GM18526 (cell line): ENCODE measurements around the gene ARSH.

Source experiments
- POLR2A ChIP-seq: IDR thresholded peaks from 3 replicates; pipeline ENCODE4 v1.6.1; 2011; ENCODE audit not compliant: insufficient read length; ENCODE audit errors: extremely low read depth

ARSH gene, protein sequence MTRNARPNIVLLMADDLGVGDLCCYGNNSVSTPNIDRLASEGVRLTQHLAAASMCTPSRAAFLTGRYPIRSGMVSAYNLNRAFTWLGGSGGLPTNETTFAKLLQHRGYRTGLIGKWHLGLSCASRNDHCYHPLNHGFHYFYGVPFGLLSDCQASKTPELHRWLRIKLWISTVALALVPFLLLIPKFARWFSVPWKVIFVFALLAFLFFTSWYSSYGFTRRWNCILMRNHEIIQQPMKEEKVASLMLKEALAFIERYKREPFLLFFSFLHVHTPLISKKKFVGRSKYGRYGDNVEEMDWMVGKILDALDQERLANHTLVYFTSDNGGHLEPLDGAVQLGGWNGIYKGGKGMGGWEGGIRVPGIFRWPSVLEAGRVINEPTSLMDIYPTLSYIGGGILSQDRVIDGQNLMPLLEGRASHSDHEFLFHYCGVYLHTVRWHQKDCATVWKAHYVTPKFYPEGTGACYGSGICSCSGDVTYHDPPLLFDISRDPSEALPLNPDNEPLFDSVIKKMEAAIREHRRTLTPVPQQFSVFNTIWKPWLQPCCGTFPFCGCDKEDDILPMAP

DNA sequence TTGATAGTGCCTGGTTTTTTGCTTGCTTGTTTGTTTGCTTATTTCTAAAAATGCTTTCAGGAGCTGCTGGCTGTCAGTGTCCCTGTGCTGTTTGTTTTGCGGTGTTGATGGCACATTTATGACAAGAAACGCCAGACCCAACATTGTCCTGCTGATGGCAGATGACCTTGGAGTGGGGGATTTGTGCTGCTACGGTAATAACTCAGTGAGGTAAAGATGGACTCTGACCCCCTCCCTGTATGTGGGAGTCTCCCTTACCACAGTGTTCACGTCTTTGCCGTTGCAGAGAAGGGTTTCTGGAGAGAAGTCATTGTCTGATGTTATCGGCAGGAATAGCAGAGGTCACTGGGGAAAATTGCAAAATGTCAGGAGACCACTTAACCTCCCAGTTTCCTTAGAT is at the start of gene ARSH:
Gene ARSH (plus strand): TSS at position 52 of the 400 bp plus-strand sequence. CDS start 67 bp downstream, at position 119.
- TF ChIP-seq POLR2A: no peak

DNA sequence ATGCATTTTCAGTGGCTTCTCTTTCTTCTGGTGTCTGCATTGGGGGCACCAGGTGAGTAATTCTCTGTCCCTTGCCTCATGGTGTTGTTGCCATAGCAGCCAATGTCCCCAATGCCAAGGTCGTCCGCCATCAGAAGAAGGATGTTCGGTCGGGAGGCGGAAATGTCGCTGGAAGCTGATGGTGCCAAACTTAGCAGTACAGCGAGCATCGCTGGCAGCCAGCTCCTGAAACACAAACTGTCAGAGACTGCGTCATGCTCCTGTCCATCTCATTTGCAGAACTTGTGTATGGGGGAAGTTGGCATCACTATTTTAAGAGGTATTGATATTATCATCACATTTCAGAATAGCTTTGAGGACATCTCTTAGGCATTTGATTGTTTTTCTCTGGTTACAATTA is 48.1 kb upstream of the ARSH start:
- TF ChIP-seq POLR2A: no peak

DNA sequence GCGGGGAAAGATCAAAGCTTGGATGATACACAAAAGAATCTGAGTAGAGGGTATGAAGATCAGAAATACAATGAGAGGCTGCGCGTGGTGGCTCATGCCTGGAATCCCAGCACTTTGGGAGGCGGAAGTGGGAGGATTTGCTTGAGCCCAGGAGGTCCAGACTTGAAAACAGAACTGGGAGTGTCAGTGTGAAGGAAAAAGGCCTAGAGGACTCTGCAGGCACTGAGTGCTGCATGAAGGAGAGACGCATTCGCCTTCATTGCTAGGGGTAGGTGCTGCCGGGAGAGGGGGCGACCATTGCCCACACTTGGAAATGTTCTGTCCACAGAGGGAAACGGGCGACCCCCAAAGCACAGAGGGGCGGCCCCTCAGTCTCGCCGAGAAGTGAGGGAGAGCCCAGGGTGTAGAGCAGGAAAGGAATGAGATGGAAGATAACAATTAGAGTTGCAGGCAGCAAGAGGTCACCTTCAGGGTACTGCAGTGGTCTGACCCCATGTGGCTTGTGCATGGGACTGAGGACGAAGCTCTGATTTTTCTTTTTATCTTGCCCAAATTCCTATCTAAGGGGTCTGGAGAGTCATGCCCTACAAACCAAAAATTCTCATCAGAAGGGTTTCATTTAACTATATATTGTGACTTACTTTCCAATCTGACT is 45.4 kb upstream of the ARSH start:
- TF ChIP-seq POLR2A: no peak

DNA sequence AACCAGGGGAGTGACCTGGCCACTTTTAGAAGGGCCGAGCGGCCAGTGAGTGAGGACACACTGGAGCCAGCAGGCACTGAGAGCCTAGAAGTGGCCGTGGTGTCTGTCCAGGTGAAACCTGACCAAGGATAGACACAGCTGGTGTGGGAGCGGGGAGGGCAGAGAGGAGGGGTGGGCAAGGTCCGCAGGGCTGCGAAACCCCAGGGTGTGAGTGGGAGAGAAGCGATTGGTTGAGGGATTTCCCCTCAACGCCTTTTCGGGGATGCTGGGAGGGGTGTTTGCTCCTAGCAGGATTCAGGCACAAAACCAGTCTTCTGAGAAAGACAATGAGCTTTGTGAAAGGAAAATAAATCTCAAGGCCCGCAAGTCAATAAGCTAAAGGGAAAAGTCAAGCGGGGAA is 44.0 kb upstream of the ARSH start:
- no peak for TF ChIP-seq POLR2A

DNA sequence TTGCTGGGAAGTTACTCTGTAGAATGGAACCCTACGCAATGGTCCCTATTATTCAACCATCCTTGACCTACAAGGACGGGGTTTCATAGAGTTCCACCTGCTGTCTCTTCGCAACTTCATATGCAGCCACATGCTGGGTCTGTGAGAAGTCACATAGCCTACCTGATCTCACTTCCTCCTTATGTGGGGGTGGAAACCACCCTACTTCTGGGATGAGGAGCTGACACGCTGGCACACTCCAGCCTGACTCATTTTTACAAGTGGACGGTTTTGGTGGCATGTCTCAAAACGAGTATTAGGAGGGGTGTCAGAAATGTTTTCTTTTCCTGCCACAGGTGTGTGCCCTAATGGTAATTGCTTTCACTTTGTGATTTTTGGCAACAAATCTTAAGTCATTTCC is 40.4 kb upstream of the ARSH start:
- no peak for TF ChIP-seq POLR2A

DNA sequence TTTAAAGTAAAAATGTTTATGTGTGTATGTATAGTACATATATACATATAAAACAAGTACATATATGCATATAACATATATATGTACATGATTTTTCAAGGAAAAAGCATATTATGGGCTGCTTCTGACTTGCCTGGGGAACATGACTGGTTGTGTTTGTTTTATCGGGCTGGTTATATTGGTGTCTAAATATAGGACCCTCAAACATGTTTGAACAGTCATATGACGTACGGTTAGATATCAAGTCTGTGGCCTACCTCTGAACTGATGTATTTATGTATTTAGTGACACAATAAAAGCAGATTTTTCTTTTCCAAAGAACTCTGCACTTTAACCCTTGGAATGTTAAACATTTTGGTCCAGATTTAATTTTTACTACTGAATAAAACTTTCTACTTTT is 39.3 kb upstream of the ARSH start:
- TF ChIP-seq POLR2A: no peak

DNA sequence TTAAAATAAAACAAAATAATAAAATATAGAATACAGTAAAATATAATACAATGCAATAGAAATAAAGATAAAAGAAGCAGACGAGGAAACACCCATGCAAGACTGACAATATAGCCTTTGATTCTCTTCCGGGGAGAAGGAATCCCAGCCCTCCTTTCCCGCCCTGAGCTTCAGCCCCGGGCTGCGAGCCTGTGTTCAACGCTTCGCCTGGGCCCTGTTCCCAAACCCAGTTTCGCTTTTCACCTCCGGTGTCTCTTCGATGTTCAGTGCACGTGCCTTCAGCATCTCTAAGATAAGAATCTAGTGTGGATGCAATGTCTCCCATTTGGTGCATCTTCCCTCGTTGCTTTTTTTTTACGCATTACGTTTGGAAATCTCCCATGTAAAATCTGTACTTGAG is 38.8 kb upstream of the ARSH start:
- TF ChIP-seq POLR2A: no peak

DNA sequence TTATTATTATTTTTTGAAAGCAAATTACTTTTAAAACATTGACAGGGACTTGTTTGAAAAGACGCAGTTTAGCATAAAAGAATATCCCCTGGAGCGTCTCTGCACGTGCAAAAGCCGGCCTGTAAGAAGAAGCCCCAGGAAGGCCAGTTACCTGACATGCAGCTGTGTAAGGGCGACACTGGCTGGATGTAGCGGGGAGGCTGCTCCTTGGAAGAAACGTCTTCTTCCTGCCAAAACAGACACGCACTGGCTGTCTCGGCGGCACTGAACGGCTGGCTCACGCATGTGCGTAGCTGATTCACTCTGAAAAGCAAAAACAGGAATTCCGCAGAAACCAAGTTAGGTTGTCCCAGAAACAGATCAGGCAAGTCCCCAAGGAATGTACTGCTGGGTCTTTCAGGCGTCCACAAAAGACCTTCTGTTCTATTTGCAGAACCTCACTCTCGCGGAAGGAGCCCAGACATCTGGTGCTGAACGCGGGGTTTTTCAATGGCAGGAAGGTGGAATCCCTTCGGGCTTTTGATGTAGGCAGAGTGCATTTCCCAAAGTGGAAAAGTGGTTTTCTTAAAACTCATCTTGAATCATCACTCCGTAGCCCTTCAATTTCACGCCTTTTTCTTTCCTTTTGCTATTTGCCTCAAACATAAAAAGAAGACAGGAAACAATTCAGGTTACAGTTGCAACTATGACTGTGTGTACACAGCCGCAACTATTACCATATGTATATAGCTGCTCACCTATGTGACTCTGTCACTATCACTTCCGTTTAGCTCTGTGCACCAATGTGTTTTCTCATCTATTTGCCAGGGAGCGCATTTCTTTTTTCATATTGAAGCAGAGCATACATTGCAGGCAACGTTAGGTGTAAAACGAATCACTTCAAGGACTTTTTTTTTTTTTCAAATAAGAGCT is 38.1 kb upstream of the ARSH start:
- TF ChIP-seq POLR2A: no peak

DNA sequence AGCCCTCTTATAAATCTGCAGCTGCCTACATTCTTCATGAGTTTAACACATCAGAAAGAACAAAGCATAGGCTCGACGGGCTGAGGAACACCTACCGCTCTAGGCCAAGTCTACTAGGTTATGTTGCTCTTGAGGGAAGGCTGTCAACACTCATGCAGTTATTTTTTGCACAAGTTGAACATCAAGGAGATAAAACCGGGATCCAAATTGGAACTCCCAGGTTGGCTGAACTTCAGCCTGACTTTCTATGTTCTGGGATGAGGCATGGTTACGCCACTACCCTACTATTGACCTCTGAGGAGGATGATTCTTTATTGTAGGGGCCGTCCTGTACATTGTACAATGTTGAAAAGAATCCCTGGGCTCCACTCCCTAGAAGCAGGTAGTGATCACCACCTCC is 37.3 kb upstream of the ARSH start:
- no peak for TF ChIP-seq POLR2A

DNA sequence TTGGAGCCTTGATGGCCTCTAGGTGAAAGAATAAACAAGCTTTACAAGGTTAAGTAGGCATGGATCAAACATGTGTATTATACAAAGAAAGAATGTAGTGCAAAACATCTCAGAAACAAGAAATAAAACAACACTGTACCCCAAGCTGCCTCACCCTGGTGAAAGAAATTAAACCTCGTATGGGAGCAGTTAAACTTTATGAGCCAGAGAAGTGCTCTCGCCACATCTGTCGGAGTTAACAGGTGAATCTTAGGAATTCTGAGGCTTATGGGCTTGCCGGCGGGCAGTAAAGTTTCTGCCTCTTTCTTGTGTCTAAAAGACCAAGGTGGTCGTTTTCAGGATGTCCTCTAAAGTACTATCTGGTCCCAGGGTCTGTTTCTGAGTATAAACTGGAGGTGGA is 34.0 kb upstream of the ARSH start:
- no peak for TF ChIP-seq POLR2A

DNA sequence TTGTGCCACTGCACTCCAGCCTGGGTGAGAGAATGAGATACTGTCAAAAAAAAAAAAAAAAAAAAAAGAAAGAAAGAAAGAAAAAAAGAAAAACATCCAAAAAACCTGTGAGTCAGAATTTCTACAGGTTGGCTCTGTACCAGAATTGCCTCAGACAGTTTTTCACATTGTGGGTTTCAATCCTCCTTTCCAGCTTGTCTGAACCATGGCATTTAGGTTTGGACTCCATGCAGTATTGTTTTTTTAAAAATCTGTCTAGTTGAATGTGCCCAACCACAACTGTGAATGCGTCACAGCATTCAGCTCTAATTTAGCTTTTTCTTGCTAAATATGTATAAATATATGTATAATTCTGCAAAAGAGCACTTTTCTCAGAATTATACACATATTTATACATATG is 31.4 kb upstream of the ARSH start:
- no peak for TF ChIP-seq POLR2A

DNA sequence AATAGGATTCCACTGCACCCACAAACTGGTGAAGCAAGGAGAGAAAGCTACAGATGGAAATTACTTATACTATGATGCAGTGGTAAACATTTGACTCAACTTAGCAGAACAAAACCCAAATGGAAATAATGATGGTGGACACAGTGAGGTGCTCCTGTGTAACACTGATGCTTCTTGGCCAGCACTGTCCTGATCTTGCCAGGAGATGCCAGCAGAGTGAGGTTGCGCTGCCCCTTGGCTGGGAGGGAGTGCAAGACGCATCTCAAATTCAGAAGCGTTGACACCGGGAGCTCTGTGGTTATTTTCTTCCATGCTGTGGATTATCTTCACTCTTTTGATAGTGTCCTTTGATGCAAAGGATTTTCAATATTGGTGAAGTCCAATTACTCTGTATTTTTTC is 22.0 kb upstream of the ARSH start:
- no peak for TF ChIP-seq POLR2A

DNA sequence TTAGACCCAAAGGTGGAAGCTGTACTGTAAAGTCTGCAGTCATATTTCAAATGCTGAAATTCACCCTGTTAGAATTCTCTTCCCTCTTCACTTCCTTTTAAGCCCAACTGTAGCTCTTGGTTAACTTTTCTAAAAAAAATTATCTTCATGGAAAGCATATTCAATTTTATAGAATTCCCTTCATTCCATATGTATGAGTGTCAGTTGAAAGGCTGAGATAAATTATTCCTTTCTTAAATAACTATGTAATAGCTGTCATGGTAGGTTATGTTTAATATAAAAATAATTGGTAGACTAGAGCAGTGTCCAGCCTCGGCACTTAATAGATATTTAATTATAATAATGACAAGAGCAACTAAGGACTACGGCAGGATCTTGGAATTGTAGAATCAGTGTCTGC is 16.8 kb upstream of the ARSH start:
- TF ChIP-seq POLR2A: no peak

DNA sequence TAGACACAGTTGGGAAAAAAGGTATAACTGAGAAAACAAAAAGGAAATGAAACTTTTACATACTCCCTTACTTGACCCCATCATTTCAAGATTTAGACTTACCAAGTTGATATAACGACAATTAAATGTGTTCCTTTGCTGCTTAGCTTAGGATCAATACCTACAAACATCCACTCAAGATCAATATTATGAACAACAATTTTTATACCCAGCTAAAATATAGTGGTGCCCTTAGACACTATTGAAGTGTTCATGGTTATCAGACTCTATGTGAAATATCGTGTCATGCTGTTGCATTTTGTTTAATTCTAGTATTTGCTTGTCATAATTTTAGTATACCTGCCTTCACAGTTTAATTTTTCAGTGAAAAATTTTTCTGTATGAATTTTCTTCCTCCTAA is 4.2 kb downstream of the ARSH start:
- no peak for TF ChIP-seq POLR2A

DNA sequence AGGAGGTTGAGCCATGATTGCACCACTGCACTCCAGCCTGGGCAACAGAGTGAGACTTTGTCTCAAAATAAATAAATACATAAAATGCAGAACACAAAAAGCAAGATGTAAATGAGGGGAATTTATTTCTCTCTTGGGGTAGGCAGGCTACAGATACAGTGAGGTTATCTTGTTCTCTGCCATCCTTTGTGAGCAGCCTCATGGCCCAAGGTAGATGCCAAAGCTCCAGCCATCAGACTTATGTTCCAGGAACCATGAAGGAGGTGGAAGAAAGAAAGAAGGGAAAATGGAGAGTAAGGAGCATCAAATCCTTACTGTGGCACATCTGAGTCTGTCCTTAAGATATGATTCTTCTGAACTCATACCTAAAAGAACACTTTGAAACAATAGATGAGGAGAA is 11.1 kb downstream of the ARSH start:
- TF ChIP-seq POLR2A: no peak
